Cardiac muscle cell (in vitro differentiated cells and primary cell): ENCODE data around the gene DOCK3. TPM values are rescaled to one million over a fixed set of nuclear protein-coding genes. Genes with fewer than 3 reads are reported as not detected.

ENCODE experiments used
- DNase-seq, 2 donors: peaks; one replicate each; pipeline versions ENCODE4 v3.0.0 to v3.0.0-alpha.2; 2010 to 2017; ENCODE audit warnings: low read depth in 1 of 2, low spot score in 1 of 2
- H3K27ac ChIP-seq: fragments of 200-600 bp; sonication (generic); 2 replicates; pipeline ENCODE4 v1.5.1; 2016
- H3K27me3 ChIP-seq: fragments of 200-600 bp; sonication (generic); 2 replicates; pipeline ENCODE4 v1.6.0; 2016; ENCODE audit warnings: control low read depth
- H3K36me3 ChIP-seq: fragments of 200-600 bp; sonication (generic); 2 replicates; pipeline ENCODE4 v1.5.1; 2016; ENCODE audit warnings: control low read depth
- H3K4me1 ChIP-seq: fragments of 200-600 bp; sonication (generic); 2 replicates; pipeline ENCODE4 v1.8.1; 2017; ENCODE audit warnings: low read depth, mild to moderate bottlenecking, mixed run types
- H3K4me3 ChIP-seq: fragments of 200-600 bp; sonication (generic); 2 replicates; pipeline ENCODE4 v1.5.1; 2016; ENCODE audit warnings: mild to moderate bottlenecking
- H3K9me3 ChIP-seq: fragments of 200-600 bp; sonication (generic); 2 replicates; pipeline ENCODE4 v1.5.1; 2017; ENCODE audit warnings: low read depth, mild to moderate bottlenecking, control low read depth
- polyA plus RNA-seq: library from polyadenylated mRNA; unstranded; fragments of >200 nt; fragmentation: Nextera tagmentation; extraction: Ambion mirVana; gene quantifications from 2 replicates; pipeline ENCODE4 v1.2.1, GENCODE V29; 2016
- total RNA-seq: library from RNA; depleted of rRNA; stranded (reverse); fragments of >200 nt; gene quantifications from 2 replicates; pipeline ENCODE4 v1.2.3, GENCODE V29; 2016
- TF ChIP-seq, protein P1 (sequence below): IDR thresholded peaks from 2 replicates; pipeline ENCODE4 v1.5.1; 2012; ENCODE audit warnings: low read depth, mild to moderate bottlenecking, low read length

The DOCK3 gene
- total and polyA plus RNA-seq, 2 experiments from 2014 or later, result 0.56 to 1.3 TPM

DNA sequence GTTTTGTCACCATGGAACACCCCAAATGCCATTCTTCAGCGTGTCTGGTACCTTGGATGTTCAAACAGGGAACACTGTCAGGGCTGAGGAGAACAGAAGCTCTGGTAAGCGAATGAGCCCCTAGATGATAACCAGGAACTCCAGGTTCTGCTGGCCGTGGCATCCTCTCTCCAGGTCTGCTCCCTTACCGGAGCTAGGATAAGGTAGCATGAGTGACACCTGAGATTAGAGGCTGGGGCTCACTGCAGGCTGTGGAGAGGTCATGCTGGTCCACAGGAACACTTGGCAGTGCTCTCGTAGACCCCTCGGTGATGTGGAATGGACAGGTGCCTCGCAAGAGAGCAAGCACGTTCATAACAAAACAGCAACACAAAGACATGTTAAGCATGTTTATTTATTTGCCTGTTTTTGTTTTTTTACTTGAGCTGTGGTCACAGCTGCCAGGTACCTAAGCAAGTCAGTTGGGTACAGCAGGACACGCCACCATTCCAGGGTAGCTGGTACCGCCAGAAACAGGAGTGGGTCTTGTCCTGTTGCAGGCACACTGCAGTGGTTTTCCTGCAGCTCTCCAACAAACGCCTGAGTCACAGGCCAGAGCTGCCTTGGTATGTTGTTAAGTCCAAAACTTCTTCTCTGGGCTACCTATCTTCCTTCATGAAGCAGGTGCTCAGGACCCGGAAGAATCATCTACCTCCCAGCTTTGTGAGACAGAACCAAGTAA, 720.9 kb downstream of the DOCK3 start:
- H3K27me3 ChIP-seq, result no peaks in the 10 kb centered on the region
- DNase-seq, result no peak
- H3K4me1 ChIP-seq, result peaks cover 15% of the 10 kb centered on the region
- no peaks in the 10 kb centered on the region for H3K9me3 ChIP-seq
- peaks cover 41% of the 10 kb centered on the region for H3K36me3 ChIP-seq
- H3K4me3 ChIP-seq, result no peak overlapping the region
- TF ChIP-seq, protein P1, sequence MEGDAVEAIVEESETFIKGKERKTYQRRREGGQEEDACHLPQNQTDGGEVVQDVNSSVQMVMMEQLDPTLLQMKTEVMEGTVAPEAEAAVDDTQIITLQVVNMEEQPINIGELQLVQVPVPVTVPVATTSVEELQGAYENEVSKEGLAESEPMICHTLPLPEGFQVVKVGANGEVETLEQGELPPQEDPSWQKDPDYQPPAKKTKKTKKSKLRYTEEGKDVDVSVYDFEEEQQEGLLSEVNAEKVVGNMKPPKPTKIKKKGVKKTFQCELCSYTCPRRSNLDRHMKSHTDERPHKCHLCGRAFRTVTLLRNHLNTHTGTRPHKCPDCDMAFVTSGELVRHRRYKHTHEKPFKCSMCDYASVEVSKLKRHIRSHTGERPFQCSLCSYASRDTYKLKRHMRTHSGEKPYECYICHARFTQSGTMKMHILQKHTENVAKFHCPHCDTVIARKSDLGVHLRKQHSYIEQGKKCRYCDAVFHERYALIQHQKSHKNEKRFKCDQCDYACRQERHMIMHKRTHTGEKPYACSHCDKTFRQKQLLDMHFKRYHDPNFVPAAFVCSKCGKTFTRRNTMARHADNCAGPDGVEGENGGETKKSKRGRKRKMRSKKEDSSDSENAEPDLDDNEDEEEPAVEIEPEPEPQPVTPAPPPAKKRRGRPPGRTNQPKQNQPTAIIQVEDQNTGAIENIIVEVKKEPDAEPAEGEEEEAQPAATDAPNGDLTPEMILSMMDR, result no peak
- peak overlapping the region; percentile 69 for H3K27ac ChIP-seq

DNA sequence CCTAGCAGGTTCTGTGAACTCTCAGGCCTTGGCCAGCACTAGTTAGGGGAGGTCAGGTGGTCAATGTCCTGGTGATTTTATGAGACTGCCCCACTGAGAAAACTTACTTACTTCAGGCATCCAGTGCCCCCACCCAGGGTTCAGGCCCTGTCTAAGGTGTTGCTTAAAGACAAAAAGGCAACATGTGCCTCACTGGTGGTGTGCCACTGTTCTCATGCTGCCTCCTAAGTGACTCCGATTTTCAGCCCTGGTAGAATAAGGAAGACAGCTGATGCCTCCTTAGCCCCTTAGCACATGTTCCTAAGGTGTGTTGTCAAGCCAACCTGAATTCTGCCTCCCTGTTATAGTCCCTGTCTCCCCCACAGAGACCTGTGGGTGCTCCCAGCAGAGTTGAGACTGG, 721.7 kb downstream of the DOCK3 start:
- TF ChIP-seq, protein P1, result no peak
- H3K27me3 ChIP-seq, result no peaks in the 10 kb centered on the region
- peak overlapping the region; percentile 69 for H3K27ac ChIP-seq
- H3K9me3 ChIP-seq, result no peaks in the 10 kb centered on the region
- no peak for DNase-seq
- no peak overlapping the region for H3K4me3 ChIP-seq
- H3K4me1 ChIP-seq, result peaks cover 15% of the 10 kb centered on the region
- H3K36me3 ChIP-seq, result peaks cover 43% of the 10 kb centered on the region

DNA sequence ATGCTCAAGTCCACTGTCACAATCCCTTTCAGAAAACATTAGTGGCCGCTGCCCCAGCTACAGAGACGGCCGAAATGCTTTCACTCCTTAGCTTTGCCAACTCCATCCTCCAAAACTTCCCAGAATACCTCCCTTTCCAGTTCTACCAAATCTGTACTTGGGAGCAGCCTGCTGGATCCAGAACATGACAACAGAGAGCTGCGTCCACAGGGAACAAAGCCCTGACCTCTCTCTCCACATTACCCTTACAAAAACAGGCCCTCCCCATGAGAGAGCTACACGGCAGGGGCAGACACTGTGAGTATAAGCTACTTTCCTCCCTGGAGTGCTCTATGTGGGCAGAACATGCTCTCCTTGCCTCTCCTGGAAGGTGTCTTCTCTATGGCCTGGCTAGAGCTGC, 722.7 kb downstream of the DOCK3 start:
- Histone ChIP-seq H3K27me3 (no peaks in the 10 kb centered on the region), H3K36me3 (peaks cover 45% of the 10 kb centered on the region), H3K27ac (peak overlapping the region; percentile 64)

DNA sequence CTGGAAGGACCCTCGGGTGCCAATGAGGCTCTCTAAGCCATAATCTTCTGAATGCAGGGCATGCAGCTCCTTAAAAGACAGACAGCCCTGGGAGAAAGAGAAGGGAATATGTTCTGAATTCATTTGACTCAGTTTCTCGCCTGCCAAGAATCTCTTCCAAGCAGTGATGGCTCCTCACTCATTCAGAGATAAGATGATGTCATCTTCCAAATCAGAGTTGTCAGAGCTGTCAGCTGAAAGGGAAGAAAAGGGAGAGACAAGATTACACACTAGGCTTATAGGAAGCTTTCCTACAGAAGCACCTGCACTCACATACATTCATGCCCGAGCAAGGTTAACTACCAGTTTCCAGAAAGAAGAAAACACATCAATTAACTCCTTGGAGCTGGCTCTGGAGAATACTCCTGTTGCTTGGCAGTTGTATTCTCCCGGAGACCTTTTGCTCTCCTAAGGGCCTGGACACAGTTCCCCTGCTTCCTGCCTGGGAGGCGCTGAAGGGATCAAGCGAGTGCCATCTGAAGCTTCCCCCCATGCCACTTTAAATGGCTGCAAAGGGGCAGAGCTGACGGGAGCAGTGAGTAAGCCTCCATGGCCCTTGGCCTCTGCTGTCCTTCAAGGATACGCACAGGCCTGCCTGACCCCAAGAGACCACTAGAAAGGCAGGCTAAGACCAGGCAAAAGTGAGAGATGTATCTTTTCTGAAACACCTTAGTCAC, 724.0 kb downstream of the DOCK3 start:
- no peak for DNase-seq
- TF ChIP-seq, protein P1, result no peak
- H3K4me3 ChIP-seq, result no peak overlapping the region
- H3K27ac ChIP-seq, result peak overlapping the region; percentile 54
- peaks cover 12% of the 10 kb centered on the region for H3K4me1 ChIP-seq
- H3K9me3 ChIP-seq, result no peaks in the 10 kb centered on the region
- H3K36me3 ChIP-seq, result peaks cover 36% of the 10 kb centered on the region
- H3K27me3 ChIP-seq, result no peaks in the 10 kb centered on the region

More for the DNA sequence above, 722.7 kb downstream of the DOCK3 start:
- peaks cover 10% of the 10 kb centered on the region for H3K4me1 ChIP-seq
- TF ChIP-seq, protein P1, result no peak
- no peak overlapping the region for H3K4me3 ChIP-seq
- no peak for DNase-seq
- H3K9me3 ChIP-seq, result no peaks in the 10 kb centered on the region

DNA sequence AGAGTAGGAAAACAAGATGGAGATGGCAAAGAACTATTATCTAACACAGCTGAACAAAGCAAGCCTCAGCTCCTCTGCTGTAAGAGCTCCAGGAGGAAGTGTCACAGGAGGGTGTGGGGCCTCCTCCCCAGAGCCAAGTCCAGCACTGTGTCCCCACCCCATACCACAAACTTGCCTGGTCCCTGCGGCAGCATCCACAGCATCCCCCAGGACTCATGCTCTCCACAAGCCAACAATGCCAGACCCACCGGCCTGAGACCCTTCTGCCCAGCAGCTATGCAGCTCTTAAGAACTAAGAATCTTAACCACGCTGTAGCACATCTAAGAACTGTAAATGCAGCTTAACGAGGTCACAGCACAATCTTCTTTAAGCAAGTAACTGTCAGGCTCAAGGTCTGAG, 725.4 kb downstream of the DOCK3 start:
- TF ChIP-seq, protein P1, result no peak
- Histone ChIP-seq H3K36me3 (peaks cover 23% of the 10 kb centered on the region), H3K4me3 (no peak overlapping the region), H3K9me3 (no peaks in the 10 kb centered on the region), H3K27ac (no peak overlapping the region), H3K27me3 (no peaks in the 10 kb centered on the region), H3K4me1 (peaks cover 14% of the 10 kb centered on the region)
- DNase-seq, result no peak
